NCI-H82 treated with DMSO at 0.1 percent for 48 hours (cell line): ENCODE data around the gene DDR2.

Source experiments
- DNase-seq: peaks from one replicate; lab custom pipeline; 2025; ENCODE audit not compliant: unreplicated experiment; lab: John Stamatoyannopoulos, UW

The DDR2 gene

GRCh38 chr1:162629077-162629627 lies 3.1 kb upstream of the DDR2 start:
- DNase-seq, result no peak

DNA sequence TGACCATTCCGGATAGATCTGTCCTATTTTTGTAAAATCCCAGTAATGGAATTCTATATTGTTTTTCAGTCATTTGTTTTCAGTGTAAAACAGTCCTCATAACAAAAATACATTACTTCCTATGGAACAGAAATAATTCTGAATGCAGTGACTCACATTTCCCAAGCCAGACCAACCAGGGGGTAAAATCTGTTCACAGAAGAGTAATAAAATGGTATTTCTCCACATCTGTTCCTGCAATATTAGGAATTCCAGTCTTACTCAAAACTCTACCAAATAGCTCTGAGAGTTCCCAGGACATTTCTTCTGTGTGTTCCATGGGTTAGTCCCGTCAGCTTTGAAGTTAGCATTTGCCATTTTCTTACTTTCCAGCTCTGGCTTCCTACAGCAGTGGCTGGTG lies 2.6 kb upstream of the DDR2 start:
- DNase-seq, result no peak

DNA sequence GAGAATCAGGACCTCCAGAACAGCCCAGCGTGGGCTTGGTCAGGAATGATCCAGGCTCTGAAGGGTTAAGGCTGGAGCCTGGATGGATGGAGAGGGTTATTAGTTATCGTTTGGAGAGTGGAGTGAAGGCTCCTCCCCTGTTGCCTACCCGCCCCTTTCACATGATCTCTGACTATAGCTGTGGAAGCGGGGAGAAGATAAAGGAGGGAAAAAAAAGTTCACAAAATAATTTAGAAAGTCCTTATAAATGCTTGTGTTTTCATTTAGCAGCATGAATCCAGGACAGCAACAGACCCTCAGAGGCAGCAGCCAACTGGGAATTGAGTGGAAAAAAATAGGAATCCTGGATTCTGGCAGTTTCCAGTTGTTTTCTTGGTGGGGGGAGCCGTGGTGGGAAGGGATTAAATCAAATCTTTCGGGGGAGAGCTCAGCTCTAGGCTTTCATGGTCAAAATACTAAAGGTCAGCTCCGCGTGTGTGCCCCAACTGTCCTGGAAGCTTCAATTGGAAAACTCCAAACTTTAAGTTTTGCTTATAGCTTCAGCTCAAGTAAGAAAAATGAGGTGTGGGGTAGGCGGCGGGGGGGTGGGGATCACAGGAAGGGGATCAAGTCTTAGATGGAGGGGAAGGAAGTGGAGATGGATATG lies 595 bp upstream of the DDR2 start:
- no peak for DNase-seq

- DNase-seq, result no peak
These were observed 425 bp downstream of the DDR2 start for GRCh38 chr1:162632698-162633080.

- no peak for DNase-seq
These were observed 958 bp downstream of the DDR2 start for GRCh38 chr1:162633081-162633762.

GRCh38 chr1:162635418-162635817 lies 3.2 kb downstream of the DDR2 start:
- DNase-seq, result no peak

DNA sequence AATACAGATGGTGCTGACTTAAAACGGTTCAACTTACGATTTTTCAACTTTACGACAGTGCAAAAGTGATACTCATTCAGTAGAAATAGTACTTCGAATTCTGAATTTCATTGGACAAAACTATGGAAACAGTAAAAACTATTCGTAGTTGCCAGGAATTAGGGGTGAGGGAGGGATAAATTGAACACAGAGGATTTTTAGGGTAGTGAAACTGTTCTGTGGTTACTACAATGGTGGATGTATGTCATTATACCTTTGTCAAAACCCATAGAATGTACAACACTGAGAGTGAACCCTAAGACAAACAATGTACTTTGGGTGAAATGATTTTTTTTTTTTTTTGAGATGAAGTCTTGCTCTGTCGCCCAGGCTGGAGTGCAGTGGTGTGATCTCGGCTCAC lies 7.5 kb downstream of the DDR2 start:
- DNase-seq, result no peak

- DNase-seq, result no peak
These were observed 8.8 kb downstream of the DDR2 start for GRCh38 chr1:162641114-162641513.

DNA sequence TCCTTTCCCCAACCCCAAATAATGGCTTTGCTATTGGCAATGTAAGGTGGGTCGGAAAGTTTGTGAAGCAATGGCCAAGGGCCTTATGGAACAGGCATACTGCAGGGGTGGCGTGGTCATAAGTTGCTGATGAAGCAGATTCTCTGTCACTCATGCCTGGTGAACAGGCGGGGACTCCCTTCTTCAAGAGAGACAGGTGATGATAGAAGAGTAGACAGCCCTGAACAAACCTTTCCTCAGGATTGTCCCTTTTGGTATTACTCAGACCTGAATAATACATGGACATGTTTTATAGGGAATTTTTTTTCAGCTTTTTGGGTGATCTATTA lies 12.7 kb downstream of the DDR2 start:
- DNase-seq, result no peak

- no peak for DNase-seq
These were observed 13.4 kb downstream of the DDR2 start for GRCh38 chr1:162645666-162646065.

- peak; percentile 79 for DNase-seq
These were observed 17.3 kb downstream of the DDR2 start for GRCh38 chr1:162649583-162649982.

- no peak for DNase-seq
These were observed 22.8 kb downstream of the DDR2 start for GRCh38 chr1:162654915-162655620.

GRCh38 chr1:162656266-162656665 lies 24.0 kb downstream of the DDR2 start:
- no peak for DNase-seq

DNA sequence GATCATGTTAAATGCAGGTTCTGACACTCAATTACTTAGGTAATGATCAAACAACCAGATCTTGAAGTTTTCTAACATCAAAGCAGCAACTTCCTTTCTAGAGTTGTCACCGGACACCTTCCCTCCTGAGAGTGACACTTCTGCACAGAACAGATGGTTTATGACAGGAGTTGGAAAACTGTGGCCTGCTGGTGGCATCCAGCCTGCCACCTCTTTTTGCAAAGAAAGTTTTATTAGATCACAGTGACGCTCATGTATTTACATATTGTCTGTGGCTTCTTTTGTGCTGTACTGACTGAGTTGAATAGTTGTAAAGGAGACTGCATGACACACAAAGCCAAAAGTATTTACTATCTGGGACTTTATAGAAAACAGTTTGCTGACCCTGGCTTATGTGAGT lies 28.3 kb downstream of the DDR2 start:
- no peak for DNase-seq

GRCh38 chr1:162661336-162661735 lies 29.1 kb downstream of the DDR2 start:
- DNase-seq, result no peak

DNA sequence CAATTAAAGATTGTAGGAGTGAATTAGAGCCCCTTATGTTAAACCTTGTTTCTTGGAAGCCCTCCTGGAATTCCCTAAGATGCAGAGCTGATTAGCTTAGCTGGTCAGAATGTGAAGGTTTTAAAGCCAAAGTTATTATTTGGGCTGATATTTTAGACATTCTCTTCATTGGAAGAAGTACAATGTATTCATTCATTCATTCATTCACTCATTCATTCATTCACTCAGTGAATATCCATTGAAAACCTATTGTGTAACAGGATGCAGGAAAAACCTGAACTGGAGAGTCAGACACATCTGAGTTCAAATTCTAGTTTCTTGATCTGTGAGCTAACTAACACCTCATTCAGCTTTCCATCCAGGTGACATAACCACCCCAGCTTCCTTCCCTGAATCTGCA lies 29.7 kb downstream of the DDR2 start:
- DNase-seq, result no peak

- no peak for DNase-seq
These were observed 30.8 kb downstream of the DDR2 start for GRCh38 chr1:162663086-162663485.

GRCh38 chr1:162663589-162664106 lies 31.4 kb downstream of the DDR2 start:
- no peak for DNase-seq

- DNase-seq, result peak; percentile 39
These were observed 33.9 kb downstream of the DDR2 start for GRCh38 chr1:162666006-162666645.

DNA sequence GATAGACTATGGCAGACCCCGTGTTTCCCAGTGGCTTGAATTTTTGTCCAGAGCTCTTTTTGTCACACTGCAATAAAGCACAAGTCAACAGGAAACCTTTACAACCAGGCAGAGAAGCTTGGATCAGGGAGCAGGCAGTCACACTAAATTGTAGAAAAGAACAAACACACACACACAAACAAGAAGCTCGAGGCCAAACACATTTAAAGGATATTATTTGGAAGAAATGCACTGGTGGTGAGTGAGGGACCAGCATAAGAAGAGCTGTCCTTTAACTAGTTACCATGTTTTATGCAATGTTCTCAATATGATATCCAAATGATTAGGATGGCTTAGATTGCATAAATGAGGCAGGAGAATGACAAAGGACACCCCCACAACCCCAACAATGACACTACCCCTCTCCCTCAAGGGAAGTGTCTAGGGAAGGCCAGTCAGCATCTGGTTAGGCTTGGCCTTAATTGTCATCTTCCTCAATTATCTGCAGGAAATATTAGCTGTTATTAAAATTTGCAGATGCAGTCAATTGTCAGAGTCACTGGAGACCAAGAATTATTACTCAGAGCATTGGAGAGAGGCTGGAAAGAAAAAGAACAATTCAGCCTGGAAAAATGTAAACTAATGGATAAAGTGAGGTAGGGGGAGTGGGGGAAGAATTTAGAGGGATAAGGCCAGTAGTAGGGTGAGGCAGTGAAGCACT lies 35.3 kb downstream of the DDR2 start:
- no peak for DNase-seq
